Prostate gland (tissue), 2 donors: ENCODE measurements around the gene LARP4B. TPM values are rescaled to one million over a fixed set of nuclear protein-coding genes. Genes with fewer than 3 reads are reported as not detected.
A peak's percentile ranks its signal among the peaks of the same experiment; 100 is the strongest.

ENCODE experiments used
- DNase-seq: peaks from one replicate; pipeline ENCODE4 v3.0.0-alpha.2; 2019; ENCODE audit warnings: low spot score
- H3K27ac ChIP-seq, 2 donors: fragments of 200-600 bp; sonication (generic); 2 replicates each; pipeline ENCODE4 v1.5.1; 2017 to 2019
- H3K27me3 ChIP-seq: fragments of 200-600 bp; sonication (generic); replicated peaks from 2 replicates; pipeline ENCODE4 v1.5.1; 2019; ENCODE audit not compliant: insufficient read depth
- H3K36me3 ChIP-seq, 2 donors: fragments of 200-600 bp; sonication (generic); 1 replicate in 1 of 2; 2 replicates in 1 of 2; pipeline versions ENCODE4 v1.5.1 to v1.8.1; 2017 to 2019
- H3K4me1 ChIP-seq: fragments of 200-600 bp; sonication (generic); replicated peaks from 2 replicates; pipeline ENCODE4 v1.5.1; 2019
- H3K4me3 ChIP-seq, 2 donors: fragments of 200-600 bp; sonication (generic); 2 replicates each; pipeline ENCODE4 v1.5.1; 2017 to 2019
- H3K9me3 ChIP-seq: fragments of 200-600 bp; sonication (generic); 2 replicates; pipeline ENCODE4 v1.5.1; 2017
- POLR2A ChIP-seq: fragments of 450-650 bp; IDR thresholded peaks from one replicate; pipeline ENCODE4 v1.6.1; 2016; ENCODE audit warnings: antibody characterized with exemption, mild to moderate bottlenecking
- POLR2AphosphoS5 ChIP-seq: sonication (generic); formaldehyde crosslinking; IDR thresholded peaks from one replicate; pipeline ENCODE4 v1.6.1; 2017; ENCODE audit warnings: antibody characterized with exemption
- WGBS: methylation state at CpG from one replicate; pipeline ENCODE4 v1.1.5; 2018; 5-methylcytosine and 5-hydroxymethylcytosine counted together
- intact Hi-C: fragments of 100-400 bp; cut with DNase I; formaldehyde crosslinking; loops from one replicate; pipeline ENCODE4 v1.14.2; 2022
- total RNA-seq, 2 donors: library from RNA; depleted of rRNA; stranded (reverse); fragments of >200 nt; gene quantifications; one replicate each; pipeline ENCODE4 v1.1.0, GENCODE V29; 2016
- TF ChIP-seq, protein P1 (sequence below), 4 experiments: fragments of 200-600 bp in 2 of 4; fragments of 450-650 bp in 2 of 4; sonication (generic) in 2 of 4; IDR thresholded peaks; 1 replicate in 3 of 4; 2 replicates in 1 of 4; pipeline ENCODE4 v1.5.1; 2016 to 2019; ENCODE audit warnings: antibody characterized with exemption in 4 of 4, mild to moderate bottlenecking in 2 of 4, moderate library complexity in 2 of 4

LARP4B gene
- total RNA-seq, 2 donors from 2014 or later: 51.9 to 95.4 TPM

DNA sequence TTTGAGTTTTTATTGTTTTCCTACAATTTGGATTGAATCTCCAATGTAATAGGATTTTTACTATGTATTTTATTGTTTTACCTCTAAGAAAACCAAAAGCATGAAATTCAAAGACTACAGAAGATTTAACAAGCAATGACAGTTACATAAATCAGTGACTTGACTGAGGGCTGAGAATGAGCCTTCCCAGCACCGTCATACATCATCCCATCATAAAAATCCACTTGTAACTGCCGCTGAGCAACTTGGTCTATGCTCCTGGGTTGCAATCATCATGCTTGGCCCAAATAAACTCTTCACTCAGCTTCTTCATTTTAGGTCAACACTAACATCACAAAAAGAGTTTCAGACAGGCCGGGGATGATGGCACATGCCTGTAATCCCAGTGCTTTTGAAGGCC is 13.5 kb downstream of the LARP4B start:
- Histone ChIP-seq H3K9me3 (no peaks in the 10 kb centered on the region), H3K27ac (peak overlapping the region in 1 of 2 donors; percentile 70), H3K4me1 (peaks cover 9% of the 10 kb centered on the region), H3K36me3 (no peaks in the 10 kb centered on the region), H3K4me3 (no peak overlapping the region), H3K27me3 (no peaks in the 10 kb centered on the region)
- no peak for DNase-seq
- TF ChIP-seq POLR2AphosphoS5 (no peak), POLR2A (no peak)
- TF ChIP-seq, protein P1, sequence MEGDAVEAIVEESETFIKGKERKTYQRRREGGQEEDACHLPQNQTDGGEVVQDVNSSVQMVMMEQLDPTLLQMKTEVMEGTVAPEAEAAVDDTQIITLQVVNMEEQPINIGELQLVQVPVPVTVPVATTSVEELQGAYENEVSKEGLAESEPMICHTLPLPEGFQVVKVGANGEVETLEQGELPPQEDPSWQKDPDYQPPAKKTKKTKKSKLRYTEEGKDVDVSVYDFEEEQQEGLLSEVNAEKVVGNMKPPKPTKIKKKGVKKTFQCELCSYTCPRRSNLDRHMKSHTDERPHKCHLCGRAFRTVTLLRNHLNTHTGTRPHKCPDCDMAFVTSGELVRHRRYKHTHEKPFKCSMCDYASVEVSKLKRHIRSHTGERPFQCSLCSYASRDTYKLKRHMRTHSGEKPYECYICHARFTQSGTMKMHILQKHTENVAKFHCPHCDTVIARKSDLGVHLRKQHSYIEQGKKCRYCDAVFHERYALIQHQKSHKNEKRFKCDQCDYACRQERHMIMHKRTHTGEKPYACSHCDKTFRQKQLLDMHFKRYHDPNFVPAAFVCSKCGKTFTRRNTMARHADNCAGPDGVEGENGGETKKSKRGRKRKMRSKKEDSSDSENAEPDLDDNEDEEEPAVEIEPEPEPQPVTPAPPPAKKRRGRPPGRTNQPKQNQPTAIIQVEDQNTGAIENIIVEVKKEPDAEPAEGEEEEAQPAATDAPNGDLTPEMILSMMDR (IDR thresholded peaks at IDR 0.05): no peak
- intact Hi-C loops: no loop called here
- WGBS: 37% methylated on average over 3 of the region's 3 CpGs

DNA sequence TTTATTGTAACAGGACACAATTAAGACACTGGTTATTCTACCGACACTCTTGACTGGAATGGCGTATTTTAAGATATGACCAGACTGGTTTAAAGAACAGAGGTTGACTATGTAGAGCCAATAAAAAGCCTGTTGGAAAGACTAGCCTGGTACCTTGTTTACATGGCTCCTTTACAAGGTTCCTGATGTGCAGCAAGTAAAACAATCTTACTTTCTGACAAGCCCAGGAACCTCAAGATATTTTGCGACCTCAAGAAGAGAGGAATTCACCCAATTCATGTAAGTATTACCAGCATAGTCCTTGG is 14.1 kb downstream of the LARP4B start:
- no peaks in the 10 kb centered on the region for H3K9me3 ChIP-seq
- DNase-seq: peak; percentile 49
- H3K36me3 ChIP-seq: no peaks in the 10 kb centered on the region
- WGBS: 22% methylated on average over 3 of the region's 3 CpGs
- H3K4me3 ChIP-seq: no peak overlapping the region
- peak overlapping the region in 1 of 2 donors; percentile 70 for H3K27ac ChIP-seq
- no peak for TF ChIP-seq POLR2A
- peak; percentile 84 for TF ChIP-seq POLR2AphosphoS5
- TF ChIP-seq, protein P1 (IDR thresholded peaks at IDR 0.05): no peak
- H3K4me1 ChIP-seq: peaks cover 9% of the 10 kb centered on the region
- intact Hi-C loops: no loop called here
- no peaks in the 10 kb centered on the region for H3K27me3 ChIP-seq

DNA sequence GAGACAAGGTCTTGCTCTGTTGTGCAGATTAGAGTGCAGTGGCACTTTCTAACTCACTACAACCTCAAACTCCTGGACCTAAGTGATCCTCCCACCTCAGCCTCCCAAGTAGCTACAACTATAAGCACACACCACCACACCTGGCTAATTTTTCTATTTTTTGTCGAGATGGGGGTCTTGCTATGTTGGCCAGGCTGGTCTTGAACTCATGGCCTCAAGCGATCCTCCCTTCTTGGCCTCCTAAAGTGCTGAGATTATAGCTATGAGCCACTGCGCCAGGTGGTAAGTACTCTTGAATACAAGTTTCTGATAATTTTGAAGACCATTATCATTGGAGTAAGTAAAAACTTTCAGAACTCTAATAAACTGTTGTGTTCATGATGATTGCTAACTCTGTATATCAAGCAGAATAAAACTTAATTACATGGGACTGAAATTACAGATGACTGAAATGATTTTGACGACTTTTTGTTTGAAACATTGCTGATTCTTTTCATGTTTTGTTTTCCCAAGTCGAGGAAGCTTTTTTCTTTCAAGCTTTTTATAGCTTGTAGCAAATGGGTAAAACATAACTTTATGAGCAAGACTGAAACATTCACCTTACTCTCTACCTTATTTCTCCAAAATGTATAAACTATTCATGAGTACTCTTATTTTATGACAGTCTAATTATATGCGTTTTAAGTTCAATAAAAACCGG is 14.6 kb downstream of the LARP4B start:
- no peak overlapping the region for H3K4me3 ChIP-seq
- intact Hi-C loops: no loop called here
- no peaks in the 10 kb centered on the region for H3K27me3 ChIP-seq
- no peaks in the 10 kb centered on the region for H3K9me3 ChIP-seq
- H3K36me3 ChIP-seq: no peaks in the 10 kb centered on the region
- TF ChIP-seq POLR2AphosphoS5: no peak
- TF ChIP-seq POLR2A: no peak
- TF ChIP-seq, protein P1 (IDR thresholded peaks at IDR 0.05): no peak
- peak overlapping the region in 1 of 2 donors; percentile 70 for H3K27ac ChIP-seq
- 50% methylated on average over 7 of the region's 7 CpGs for WGBS
- H3K4me1 ChIP-seq: peaks cover 7% of the 10 kb centered on the region
- no peak for DNase-seq

DNA sequence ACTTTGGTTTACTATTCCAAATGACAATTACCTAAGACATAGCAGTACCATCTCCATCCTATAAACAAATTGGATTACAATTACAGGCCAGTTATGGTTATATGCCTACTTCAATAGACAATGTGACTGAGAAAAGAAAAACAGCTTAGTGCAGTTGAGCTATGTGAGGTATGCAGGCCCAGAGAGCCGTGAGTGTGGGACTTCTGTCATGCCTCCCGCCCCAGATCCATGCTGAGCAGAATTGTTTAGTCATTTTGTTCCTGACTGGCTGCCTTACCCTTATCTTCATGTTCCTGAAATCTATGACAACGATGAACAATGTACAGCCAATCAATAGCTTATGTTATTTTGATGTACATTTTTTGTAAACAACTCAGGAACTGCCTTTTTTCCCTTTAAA is 21.7 kb downstream of the LARP4B start:
- intact Hi-C loops: no loop called here
- H3K36me3 ChIP-seq: peaks cover 0 to 3% of the 10 kb centered on the region in 2 donors
- 55% methylated on average over 3 of the region's 3 CpGs for WGBS
- H3K4me1 ChIP-seq: peaks cover 3% of the 10 kb centered on the region
- no peak overlapping the region for H3K4me3 ChIP-seq
- TF ChIP-seq, protein P1 (IDR thresholded peaks at IDR 0.05): no peak
- no peak for TF ChIP-seq POLR2A
- no peak for TF ChIP-seq POLR2AphosphoS5
- DNase-seq: no peak
- no peaks in the 10 kb centered on the region for H3K27me3 ChIP-seq
- H3K9me3 ChIP-seq: no peaks in the 10 kb centered on the region
- H3K27ac ChIP-seq: peak overlapping the region; percentile 32 to 57

DNA sequence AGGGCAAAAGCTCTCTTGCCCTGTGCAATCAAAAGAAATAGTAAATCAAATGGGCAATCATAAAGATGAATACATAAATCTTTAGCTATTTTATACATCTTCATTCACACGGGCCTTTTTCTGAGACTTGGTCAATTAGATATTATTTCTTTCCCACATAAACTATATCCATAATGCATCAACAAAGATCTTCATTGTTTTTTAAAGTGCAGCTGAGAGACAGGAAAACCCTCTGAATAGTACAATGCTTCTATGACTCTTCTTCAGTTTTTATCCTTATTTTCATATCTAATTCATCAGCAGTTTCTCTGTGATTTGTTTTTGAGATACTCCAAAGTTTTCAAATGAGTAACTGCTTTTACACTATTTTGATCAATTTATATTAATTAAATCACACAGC is 25.5 kb downstream of the LARP4B start:
- Histone ChIP-seq H3K36me3 (peaks cover 0 to 3% of the 10 kb centered on the region in 2 donors), H3K4me1 (peaks cover 3% of the 10 kb centered on the region), H3K9me3 (no peaks in the 10 kb centered on the region), H3K27me3 (no peaks in the 10 kb centered on the region), H3K4me3 (no peak overlapping the region), H3K27ac (no peak overlapping the region)
- WGBS: 59% methylated on average over 1 of the region's 1 CpG
- intact Hi-C loops: no loop called here
- DNase-seq: no peak
- TF ChIP-seq POLR2AphosphoS5 (no peak), POLR2A (no peak)
- TF ChIP-seq, protein P1 (IDR thresholded peaks at IDR 0.05): no peak
